Keratinocyte (primary cell): ENCODE results near the gene BRF1. TPM values are rescaled to one million over a fixed set of nuclear protein-coding genes. Genes with fewer than 3 reads are reported as not detected.

Source experiments
- DNase-seq: peaks from one replicate; pipeline ENCODE4 v3.0.0-alpha.2; 2011; ENCODE audit warnings: low read depth, missing footprints, low spot score
- FAIRE-seq: peaks from 2 replicates; lab custom pipeline; 2011; peaks lifted over from hg19 to GRCh38; lab: Jason Lieb, UNC
- H2AFZ ChIP-seq: 2 replicates; pipeline ENCODE4 v1.6.0; 2012; ENCODE audit warnings: low read length, control low read depth, inconsistent platforms; ENCODE audit not compliant: control insufficient read depth
- H3K27ac ChIP-seq: 2 replicates; pipeline ENCODE4 v1.5.1; 2011; ENCODE audit warnings: low read length; ENCODE audit not compliant: control insufficient read depth, insufficient read depth
- H3K27me3 ChIP-seq: 3 replicates; pipeline ENCODE4 v1.6.0; 2011; ENCODE audit warnings: low read length; ENCODE audit not compliant: control insufficient read depth, insufficient read depth; ENCODE audit errors: extremely low read depth
- H3K36me3 ChIP-seq, 2 experiments: 2 replicates in 1 of 2; 3 replicates in 1 of 2; pipeline ENCODE4 v1.5.1; 2011; ENCODE audit warnings: low read length in 2 of 2, mild to moderate bottlenecking in 1 of 2; ENCODE audit not compliant: control insufficient read depth in 2 of 2, insufficient read depth in 2 of 2; ENCODE audit errors: extremely low read depth in 1 of 2
- H3K4me1 ChIP-seq: 3 replicates; pipeline ENCODE4 v1.5.1; 2011; ENCODE audit warnings: low read length; ENCODE audit not compliant: control insufficient read depth, insufficient read depth; ENCODE audit errors: extremely low read depth
- H3K4me2 ChIP-seq: 3 replicates; pipeline ENCODE4 v1.6.0; 2011; ENCODE audit warnings: low read depth, low read length; ENCODE audit not compliant: control insufficient read depth, insufficient read depth; ENCODE audit errors: extremely low read depth
- H3K4me3 ChIP-seq, 3 experiments: fragments of 200-600 bp in 1 of 3; sonication (generic) in 1 of 3; 2 replicates in 2 of 3; 3 replicates in 1 of 3; pipeline ENCODE4 v1.5.1; 2011 to 2016; ENCODE audit warnings: low read length in 3 of 3, mild to moderate bottlenecking in 3 of 3, control low read depth in 2 of 3, inconsistent platforms in 1 of 3, low read depth in 1 of 3, mixed read lengths in 1 of 3, mixed run types in 1 of 3, moderate library complexity in 1 of 3; ENCODE audit not compliant: control insufficient read depth in 2 of 3, insufficient read depth in 2 of 3; ENCODE audit errors: extremely low read depth in 1 of 3
- H3K79me2 ChIP-seq: 2 replicates; pipeline ENCODE4 v1.6.0; 2012; ENCODE audit warnings: low read length; ENCODE audit not compliant: control insufficient read depth, insufficient read depth
- H3K9ac ChIP-seq: 3 replicates; pipeline ENCODE4 v1.6.0; 2011; ENCODE audit warnings: low read length; ENCODE audit not compliant: control insufficient read depth, insufficient read depth; ENCODE audit errors: extremely low read depth
- H3K9me1 ChIP-seq: 3 replicates; pipeline ENCODE4 v1.6.0; 2011; ENCODE audit warnings: low read length; ENCODE audit not compliant: control insufficient read depth, insufficient read depth; ENCODE audit errors: extremely low read depth
- H3K9me3 ChIP-seq: 2 replicates; pipeline ENCODE4 v1.5.1; 2012; ENCODE audit warnings: low read depth, low read length; ENCODE audit not compliant: control insufficient read depth
- H4K20me1 ChIP-seq: 3 replicates; pipeline ENCODE4 v1.6.0; 2011; ENCODE audit warnings: low read length; ENCODE audit not compliant: control insufficient read depth, insufficient read depth; ENCODE audit errors: extremely low read depth
- CTCF ChIP-seq, 3 experiments: IDR thresholded peaks in 1 of 3; conservative IDR thresholded peaks in 1 of 3; optimal IDR thresholded peaks in 1 of 3; 2 replicates in 2 of 3; 3 replicates in 1 of 3; pipeline versions ENCODE3 to v1.5.1; 2011; ENCODE audit warnings: low read length in 3 of 3, mild to moderate bottlenecking in 3 of 3, moderate library complexity in 2 of 3, control low read depth in 1 of 3, inconsistent platforms in 1 of 3; ENCODE audit not compliant: insufficient read depth in 2 of 3; ENCODE audit errors: extremely low read depth in 1 of 3
- EZH2 ChIP-seq: IDR thresholded peaks from one replicate; pipeline ENCODE4 v1.6.1; 2012; ENCODE audit warnings: inconsistent platforms, mild to moderate bottlenecking, low read length, moderate library complexity
- dilution Hi-C: fragments of 300-500 bp; cut with MboI; formaldehyde crosslinking; loops from one replicate; pipeline ENCODE4 v1.7.0; 2020; ENCODE audit warnings: low sequenced_read_pairs; ENCODE audit not compliant: extremely low pct_ligation_motif_present
- polyA plus RNA-seq, 5 experiments: library from polyadenylated mRNA; depleted of rRNA in 3 of 5; stranded (reverse) in 3 of 5; stranded (forward) in 1 of 5; unstranded in 1 of 5; fragments of >200 nt; gene quantifications; 1 replicate in 1 of 5; 2 replicates in 3 of 5; 3 replicates in 1 of 5; pipeline versions ENCODE4 v1.2.1 to v1.2.3, GENCODE V29; 2011 to 2012; ENCODE audit warnings: missing spikeins in 2 of 5, low read depth in 1 of 5, low replicate concordance in 1 of 5

BRF1 gene
- polyA plus RNA-seq, 1 donor (not counting 4 experiments of a cell fraction or from before 2014, with no cell fraction given), result 6.5 TPM

- FAIRE-seq (no peak), DNase-seq (no peak)
- Histone ChIP-seq H3K27ac (no peak overlapping the region), H3K9me3 (no peaks in the 10 kb centered on the region), H3K9me1 (no peaks in the 10 kb centered on the region), H3K9ac (no peak overlapping the region), H3K4me2 (no peak overlapping the region), H3K79me2 (no peaks in the 10 kb centered on the region), H3K27me3 (peaks cover 32% of the 10 kb centered on the region), H3K4me3 (no peak overlapping the region), H3K4me1 (peaks cover 9% of the 10 kb centered on the region), H4K20me1 (no peaks in the 10 kb centered on the region), H3K36me3 (no peaks in the 10 kb centered on the region), H2AFZ (no peak overlapping the region)
- peak in 1 of 3 experiments; percentile 24 for TF ChIP-seq CTCF (optimal IDR thresholded peaks at IDR 0.05 in 1 of 3, IDR thresholded peaks at IDR 0.05 in 1 of 3, conservative IDR thresholded peaks at IDR 0.05 in 1 of 3; ENCODE audit: extremely low read depth in 1 of 3, insufficient read depth in 2 of 3, low read length in 3 of 3)
- no peak for TF ChIP-seq EZH2
- dilution Hi-C loops, result no loop called here
Observed at GRCh38 chr14:105200074-105200473, 100.7 kb downstream of the BRF1 start.

- H3K4me2 ChIP-seq, result no peak overlapping the region
- H3K36me3 ChIP-seq, result no peaks in the 10 kb centered on the region
- no peak overlapping the region for H3K9ac ChIP-seq
- H3K79me2 ChIP-seq, result no peaks in the 10 kb centered on the region
- DNase-seq (no peak), FAIRE-seq (no peak)
- no peaks in the 10 kb centered on the region for H3K9me3 ChIP-seq
- H3K4me1 ChIP-seq, result no peaks in the 10 kb centered on the region
- H3K4me3 ChIP-seq, result no peak overlapping the region
- H3K27me3 ChIP-seq, result peaks cover 42% of the 10 kb centered on the region
- TF ChIP-seq CTCF (optimal IDR thresholded peaks at IDR 0.05 in 1 of 3, IDR thresholded peaks at IDR 0.05 in 1 of 3, conservative IDR thresholded peaks at IDR 0.05 in 1 of 3; ENCODE audit: extremely low read depth in 1 of 3, insufficient read depth in 2 of 3, low read length in 3 of 3), result no peak
- TF ChIP-seq EZH2, result no peak
- no peaks in the 10 kb centered on the region for H3K9me1 ChIP-seq
- H3K27ac ChIP-seq, result no peak overlapping the region
- dilution Hi-C loops, result no loop called here
- H2AFZ ChIP-seq, result no peak overlapping the region
- no peaks in the 10 kb centered on the region for H4K20me1 ChIP-seq
Observed at GRCh38 chr14:105199093-105199492, 101.7 kb downstream of the BRF1 start.
